WI38 (cell line): Measurements from ENCODE around the gene RNF167.

ENCODE experiments used
- H3K4me3 ChIP-seq: 2 replicates; pipeline ENCODE4 v1.5.1; 2011; ENCODE audit warnings: low read depth, mild to moderate bottlenecking, control low read depth, low read length
- CTCF ChIP-seq: IDR thresholded peaks from 2 replicates; pipeline ENCODE4 v1.5.1; 2012; ENCODE audit warnings: low read depth, mild to moderate bottlenecking, control low read depth, low read length

Gene RNF167

DNA sequence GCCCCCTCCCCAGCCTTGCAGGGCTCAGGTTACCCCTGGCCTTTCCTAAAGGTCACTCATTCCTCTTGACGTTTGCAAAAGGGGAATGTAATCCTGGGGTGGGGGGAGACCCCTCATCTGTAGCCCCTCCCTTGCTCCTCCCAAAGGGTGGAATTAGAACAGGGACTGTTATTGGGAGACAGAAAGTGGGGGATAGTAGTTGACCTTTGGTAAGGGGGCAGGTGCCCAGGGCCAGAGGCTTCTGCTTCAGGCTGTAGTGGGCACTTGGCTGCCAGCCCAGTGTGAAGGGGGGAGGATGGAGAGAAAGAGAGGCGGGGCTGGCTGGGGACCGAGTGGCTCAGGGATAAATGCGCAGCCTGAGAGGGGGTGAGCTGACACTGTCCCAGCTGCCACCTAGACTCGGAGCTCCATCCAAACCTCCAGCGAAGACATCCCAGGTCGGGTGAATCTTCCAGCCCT lies 10.7 kb downstream of the RNF167 start, which contains the start of gene ENO3:
Gene ENO3 (plus strand): TSS at position 374 of the 459 bp plus-strand sequence. CDS start 711 bp downstream, outside the sequence.
- TF ChIP-seq CTCF, result no peak
- peak within 1 kb of the TSS; percentile 41 for H3K4me3 ChIP-seq

DNA sequence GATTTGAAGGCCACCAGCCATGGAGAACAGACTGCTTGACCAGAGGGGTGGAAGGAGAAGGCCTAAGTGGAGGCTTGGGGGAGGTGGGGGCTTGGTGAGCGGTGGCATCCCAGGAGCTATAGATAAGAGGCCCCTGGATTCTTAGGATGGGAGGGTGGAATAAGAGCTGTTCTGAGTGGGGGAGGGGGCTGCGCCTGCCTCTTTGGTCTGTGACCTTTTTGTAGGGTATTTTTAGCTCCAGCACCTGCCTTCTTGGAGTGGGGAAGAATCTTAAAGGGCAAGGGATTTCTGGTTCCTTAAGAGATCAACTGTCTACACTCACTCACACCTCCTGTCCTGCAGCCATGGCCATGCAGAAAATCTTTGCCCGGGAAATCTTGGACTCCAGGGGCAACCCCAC lies 11.4 kb downstream of the RNF167 start:
- H3K4me3 ChIP-seq, result no peak overlapping the region
- no peak for TF ChIP-seq CTCF

- H3K4me3 ChIP-seq, result no peak overlapping the region
Measured at GRCh38 chr17:4953451-4953961, 13.4 kb downstream of the RNF167 start.

GRCh38 chr17:4955091-4955490 lies 15.0 kb downstream of the RNF167 start:
- H3K4me3 ChIP-seq, result no peak overlapping the region
- TF ChIP-seq CTCF, result no peak

More at GRCh38 chr17:4953451-4953961, 13.4 kb downstream of the RNF167 start:
- no peak for TF ChIP-seq CTCF

GRCh38 chr17:4956493-4957061 lies 16.5 kb downstream of the RNF167 start:
- no peak overlapping the region for H3K4me3 ChIP-seq
- TF ChIP-seq CTCF, result 0 out of 2 replicates have a peak, but pooled peaks have one; percentile 11

DNA sequence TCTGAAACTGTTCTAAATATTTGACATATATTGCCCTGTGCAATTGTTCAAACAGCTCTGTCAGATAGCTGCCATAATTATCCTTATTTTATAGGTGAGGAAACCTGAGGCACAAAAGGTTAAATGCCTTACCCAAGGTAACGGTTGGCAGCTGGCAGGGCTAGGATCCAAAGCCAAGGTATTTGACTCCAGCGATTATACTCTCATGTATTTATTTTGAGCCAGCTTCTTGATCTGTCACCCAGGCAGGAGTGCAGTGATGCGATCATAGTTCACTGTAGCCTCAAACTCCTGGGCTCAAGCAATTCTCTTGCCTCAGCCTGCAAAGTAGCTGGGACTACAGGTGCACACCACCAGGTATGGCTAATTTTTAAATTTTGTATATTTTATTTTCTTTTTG lies 18.0 kb downstream of the RNF167 start:
- H3K4me3 ChIP-seq, result no peak overlapping the region
- no peak for TF ChIP-seq CTCF

DNA sequence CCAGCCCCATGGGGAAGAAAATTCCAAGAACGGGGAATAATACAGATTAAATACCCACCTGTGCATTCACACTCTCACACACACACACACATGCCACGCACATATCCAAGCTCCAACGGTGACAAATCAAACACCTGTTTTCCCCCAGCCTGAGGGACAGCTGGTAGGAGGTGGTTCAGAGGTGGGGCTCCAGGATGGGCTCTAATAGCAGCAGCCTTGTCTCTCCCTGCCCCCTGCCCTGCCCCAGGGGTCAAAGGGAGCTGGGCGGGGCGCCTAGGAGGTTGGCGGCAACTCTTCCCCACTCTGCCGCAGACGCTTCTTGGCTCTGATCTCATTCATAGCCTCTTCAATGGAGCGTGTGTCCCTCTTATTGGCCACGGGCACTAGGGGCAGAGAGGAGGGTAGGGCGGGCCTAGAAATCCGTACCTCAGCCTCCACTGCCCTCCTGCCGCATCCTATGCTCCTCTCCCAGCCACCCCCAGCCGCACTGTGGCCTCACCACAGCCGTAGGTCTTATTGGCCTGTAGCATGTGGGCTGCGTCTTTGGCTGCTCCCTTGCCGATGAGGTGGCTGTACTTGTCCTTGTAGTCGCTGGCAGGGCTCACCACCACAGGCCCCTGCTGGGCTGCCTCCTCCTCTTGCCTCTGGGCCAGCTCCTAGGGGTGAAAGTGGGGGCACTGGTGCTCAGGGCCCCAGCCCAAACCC lies 19.3 kb downstream of the RNF167 start:
- no peak for TF ChIP-seq CTCF

More for the DNA sequence above, 19.3 kb downstream of the RNF167 start:
- no peak overlapping the region for H3K4me3 ChIP-seq
